ENCODE measurements around the gene ANAPC2.

DNA sequence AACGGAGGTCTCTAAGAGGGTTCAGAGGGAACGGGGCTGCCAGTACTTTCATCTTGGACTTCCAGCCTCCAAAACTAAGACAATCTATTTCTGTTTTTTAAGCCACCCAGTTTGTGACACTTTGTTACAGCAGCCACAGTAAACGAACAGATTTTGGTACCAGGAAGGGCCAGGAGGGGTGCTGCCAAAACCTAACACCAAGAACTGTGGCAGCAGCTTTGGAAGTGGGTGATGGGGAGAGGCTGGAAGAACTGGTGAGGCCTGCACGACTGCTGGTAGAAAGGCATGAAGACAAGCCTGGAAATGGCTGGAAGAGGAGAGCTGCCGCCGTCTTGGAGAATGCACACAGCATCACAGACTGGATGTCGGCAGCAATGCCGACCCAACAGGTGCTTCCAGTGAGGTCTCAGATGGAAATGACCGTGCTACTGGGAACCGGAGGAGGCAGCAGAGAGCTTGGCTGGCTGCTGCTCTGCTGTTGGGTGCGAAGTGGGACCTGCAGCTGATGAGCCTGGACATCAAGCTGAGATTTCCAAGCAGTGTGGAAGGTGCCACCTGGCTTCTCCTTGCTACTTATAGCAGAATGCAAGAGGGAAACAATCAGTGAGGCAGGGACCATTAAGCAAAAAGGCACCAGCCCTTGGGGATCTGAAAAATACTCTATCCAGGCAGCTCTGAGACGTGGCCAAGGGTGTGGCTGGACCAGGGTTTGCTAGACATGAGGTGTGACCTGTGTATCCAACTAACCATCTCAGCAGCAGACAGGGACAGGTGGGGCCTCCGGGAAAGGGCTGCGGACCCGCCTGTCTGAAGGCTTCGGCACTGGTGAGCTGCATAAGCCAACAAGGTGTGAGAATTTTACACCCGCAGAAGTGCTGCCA, 11.8 kb downstream of the ANAPC2 start:
- TF ChIP-seq CTCF (IDR thresholded peaks at IDR 0.05) (peak; percentile 92), ZFX (IDR thresholded peaks at IDR 0.05; ENCODE audit: borderline replicate concordance) (no peak)

Measured in 22Rv1 (cell line).